Neuronal stem cell (in vitro differentiated cells): Measurements from ENCODE around the gene ST6GALNAC6.

Source experiments
- DNase-seq: peaks from one replicate; pipeline ENCODE4 v3.0.0-alpha.2; 2013; ENCODE audit warnings: low spot score
- H2AFZ ChIP-seq: one replicate; pipeline ENCODE4 v1.6.1; 2013; ENCODE audit warnings: mild to moderate bottlenecking, low read length, inconsistent platforms
- H2AK5ac ChIP-seq: 2 replicates; pipeline ENCODE4 v1.6.1; 2013; ENCODE audit warnings: low read depth, mild to moderate bottlenecking, inconsistent platforms, low read length, moderate library complexity, mixed read lengths
- H2BK120ac ChIP-seq: 2 replicates; pipeline ENCODE4 v1.6.1; 2013; ENCODE audit warnings: low read depth, mild to moderate bottlenecking, inconsistent platforms, low read length, moderate library complexity, mixed read lengths
- H2BK12ac ChIP-seq: one replicate; pipeline ENCODE4 v1.6.1; 2013; ENCODE audit warnings: low read length, inconsistent platforms
- H2BK15ac ChIP-seq: 2 replicates; pipeline ENCODE4 v1.6.1; 2013; ENCODE audit warnings: mild to moderate bottlenecking, low read length, inconsistent platforms, mixed read lengths
- H2BK5ac ChIP-seq: one replicate; pipeline ENCODE4 v1.6.1; 2013; ENCODE audit warnings: inconsistent platforms, mild to moderate bottlenecking, low read length, moderate library complexity
- H3K14ac ChIP-seq: one replicate; pipeline ENCODE4 v1.6.1; 2013; ENCODE audit warnings: low read length, inconsistent platforms
- H3K18ac ChIP-seq: 2 replicates; pipeline ENCODE4 v1.6.1; 2013; ENCODE audit warnings: low read length, inconsistent platforms
- H3K23ac ChIP-seq: 2 replicates; pipeline ENCODE4 v1.6.1; 2013; ENCODE audit warnings: low read depth, mild to moderate bottlenecking, mixed read lengths, low read length, inconsistent platforms; ENCODE audit not compliant: poor library complexity
- H3K27ac ChIP-seq: replicated peaks from 3 replicates; pipeline ENCODE4 v1.5.1; 2013; ENCODE audit warnings: low read length, inconsistent platforms
- H3K27me3 ChIP-seq, 3 experiments: 2 replicates each; pipeline ENCODE4 v1.6.1; 2013; ENCODE audit warnings: low read length in 3 of 3, mild to moderate bottlenecking in 2 of 3, inconsistent platforms in 1 of 3, low read depth in 1 of 3, mixed read lengths in 1 of 3, moderate library complexity in 1 of 3; ENCODE audit not compliant: control insufficient read depth in 3 of 3, insufficient read depth in 3 of 3
- H3K36me3 ChIP-seq, 2 donors: replicated peaks in 1 of 2; 2 replicates each; pipeline ENCODE4 v1.6.1; 2013; ENCODE audit warnings: low read length in 2 of 2; ENCODE audit not compliant: control insufficient read depth in 2 of 2, insufficient read depth in 2 of 2
- H3K4ac ChIP-seq: 2 replicates; pipeline ENCODE4 v1.6.1; 2013; ENCODE audit warnings: inconsistent platforms, mild to moderate bottlenecking, low read length, moderate library complexity
- H3K4me1 ChIP-seq, 2 donors: 1 replicate in 1 of 2; 2 replicates in 1 of 2; pipeline ENCODE4 v1.6.1; 2013; ENCODE audit warnings: low read length in 2 of 2, low read depth in 1 of 2; ENCODE audit not compliant: control insufficient read depth in 2 of 2, insufficient read depth in 1 of 2
- H3K4me2 ChIP-seq: one replicate; pipeline ENCODE4 v1.6.1; 2013; ENCODE audit warnings: mild to moderate bottlenecking, low read length, inconsistent platforms; ENCODE audit not compliant: insufficient read depth, poor library complexity, severe bottlenecking
- H3K4me3 ChIP-seq, 2 donors: 2 replicates each; pipeline ENCODE4 v1.5.1; 2013; ENCODE audit warnings: low read length in 2 of 2, mild to moderate bottlenecking in 2 of 2, inconsistent platforms in 1 of 2, moderate library complexity in 1 of 2
- H3K79me1 ChIP-seq: one replicate; pipeline ENCODE4 v1.6.1; 2013; ENCODE audit warnings: low read depth, mild to moderate bottlenecking, inconsistent platforms, low read length, moderate library complexity
- H3K9ac ChIP-seq: one replicate; pipeline ENCODE4 v1.6.1; 2013; ENCODE audit warnings: mild to moderate bottlenecking, low read depth, low read length, inconsistent platforms; ENCODE audit not compliant: poor library complexity
- H3K9me3 ChIP-seq, 2 donors: replicated peaks in 1 of 2; 2 replicates each; pipeline versions ENCODE3 to v1.6.1; 2013; ENCODE audit warnings: low read length in 2 of 2, mild to moderate bottlenecking in 2 of 2, inconsistent platforms in 1 of 2, low read depth in 1 of 2, mixed read lengths in 1 of 2, moderate library complexity in 1 of 2; ENCODE audit not compliant: control insufficient read depth in 2 of 2, insufficient read depth in 1 of 2
- H4K8ac ChIP-seq: one replicate; pipeline ENCODE4 v1.6.1; 2013; ENCODE audit warnings: low read depth, mild to moderate bottlenecking, inconsistent platforms, low read length, moderate library complexity
- H4K91ac ChIP-seq: one replicate; pipeline ENCODE4 v1.6.1; 2013; ENCODE audit warnings: low read length, low read depth, mild to moderate bottlenecking, inconsistent platforms; ENCODE audit not compliant: poor library complexity
- WGBS, 2 donors: extraction: QIAGEN DNeasy Blood & Tissue Kit; methylation state at CpG; one replicate each; pipeline ENCODE4 v1.1.7; 2013; ENCODE audit warnings: missing lambda C conversion rate in 2 of 2, mixed read lengths in 1 of 2; ENCODE audit not compliant: insufficient read length in 2 of 2, insufficient replicate concordance in 1 of 2; ENCODE audit errors: extremely low coverage in 2 of 2; 5-methylcytosine and 5-hydroxymethylcytosine counted together

The ST6GALNAC6 gene

GRCh38 chr9:127943011-127943662, 43.7 kb upstream of the ST6GALNAC6 start:
- H3K4ac ChIP-seq, result no peak overlapping the region
- no peak overlapping the region for H3K18ac ChIP-seq
- no peak overlapping the region for H4K8ac ChIP-seq
- peaks cover 3 to 9% of the 10 kb centered on the region in 2 donors for H3K4me1 ChIP-seq
- H3K27ac ChIP-seq, result no peak overlapping the region
- H3K9me3 ChIP-seq, result no peaks in the 10 kb centered on the region
- no CpG with 5 or more reads among the region's 14 CpGs for WGBS, 2 donors
- H2BK12ac ChIP-seq, result no peak overlapping the region
- H4K91ac ChIP-seq, result no peak overlapping the region
- H3K9ac ChIP-seq, result no peak overlapping the region
- no peak overlapping the region for H3K14ac ChIP-seq
- DNase-seq, result no peak
- peaks cover 2% of the 10 kb centered on the region for H3K79me1 ChIP-seq
- no peak overlapping the region for H2AFZ ChIP-seq
- H2BK15ac ChIP-seq, result no peak overlapping the region
- H2AK5ac ChIP-seq, result peak overlapping the region; percentile 56
- H3K36me3 ChIP-seq, result peaks cover 30 to 60% of the 10 kb centered on the region in 2 donors
- H2BK5ac ChIP-seq, result no peak overlapping the region
- peak overlapping the region; percentile 22 for H3K23ac ChIP-seq
- H3K27me3 ChIP-seq, result no peaks in the 10 kb centered on the region
- H3K4me2 ChIP-seq, result no peak overlapping the region
- no peak overlapping the region for H3K4me3 ChIP-seq
- H2BK120ac ChIP-seq, result no peak overlapping the region

DNA sequence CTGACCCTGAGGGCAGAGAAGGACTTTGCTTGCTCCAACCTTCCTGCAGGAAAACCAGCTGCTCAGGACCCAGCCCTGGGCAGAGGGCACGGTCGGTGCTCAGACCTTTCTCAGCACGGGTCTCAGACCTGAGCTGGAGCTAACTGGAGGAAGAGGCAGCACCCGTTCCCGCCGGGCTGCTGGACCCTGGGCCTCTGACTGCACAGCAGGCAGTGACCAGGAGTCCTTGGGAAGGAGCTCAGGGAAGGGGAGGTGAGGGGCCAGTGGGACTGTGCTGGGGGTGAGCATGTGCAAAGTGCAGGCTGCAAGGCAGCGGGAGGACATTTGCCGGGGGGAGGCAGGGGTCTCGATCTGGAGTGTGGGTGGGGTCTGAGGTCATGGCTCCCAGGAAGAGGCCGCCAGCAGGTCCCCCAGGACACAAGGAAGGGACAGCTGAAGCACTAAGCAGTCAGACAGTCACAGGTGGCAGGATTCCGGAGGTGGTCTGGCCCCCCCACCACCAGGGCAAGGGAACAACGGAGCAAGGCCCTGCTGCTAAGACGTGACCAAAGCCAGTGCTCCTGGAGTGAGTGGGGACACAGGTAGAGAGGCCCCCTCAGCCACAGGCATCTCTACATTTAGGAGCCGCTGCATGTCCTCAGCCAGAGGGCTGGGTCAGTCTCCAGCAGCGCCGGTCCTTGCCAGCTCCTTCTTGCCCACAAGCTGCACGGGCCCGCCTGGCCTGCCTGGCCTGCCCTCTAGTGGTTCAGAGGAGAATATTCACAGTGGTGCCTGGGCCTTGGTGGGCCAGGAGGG, 43.0 kb upstream of the ST6GALNAC6 start:
- H3K27ac ChIP-seq, result no peak overlapping the region
- no peak overlapping the region for H3K18ac ChIP-seq
- no peaks in the 10 kb centered on the region for H3K9me3 ChIP-seq
- no peak overlapping the region for H2BK15ac ChIP-seq
- no peak overlapping the region for H3K14ac ChIP-seq
- H3K23ac ChIP-seq, result peak overlapping the region; percentile 22
- no peak overlapping the region for H2AFZ ChIP-seq
- WGBS, 2 donors, result no CpG with 5 or more reads among the region's 18 CpGs
- peaks cover 3 to 9% of the 10 kb centered on the region in 2 donors for H3K4me1 ChIP-seq
- peak overlapping the region; percentile 22 for H2AK5ac ChIP-seq
- no peak overlapping the region for H2BK12ac ChIP-seq
- no peaks in the 10 kb centered on the region for H3K27me3 ChIP-seq
- peak; percentile 61 for DNase-seq
- H3K36me3 ChIP-seq, result peaks cover 28 to 53% of the 10 kb centered on the region in 2 donors
- H4K91ac ChIP-seq, result no peak overlapping the region
- H3K79me1 ChIP-seq, result peaks cover 2% of the 10 kb centered on the region
- H3K4me3 ChIP-seq, result no peak overlapping the region
- no peak overlapping the region for H3K4me2 ChIP-seq
- H2BK120ac ChIP-seq, result no peak overlapping the region
- no peak overlapping the region for H3K4ac ChIP-seq
- no peak overlapping the region for H4K8ac ChIP-seq
- H2BK5ac ChIP-seq, result no peak overlapping the region
- peak overlapping the region; percentile 85 for H3K9ac ChIP-seq

- H3K18ac ChIP-seq, result no peak overlapping the region
- whole genome bisulfite sequencing, 2 donors, result no CpG with 5 or more reads among the region's 3 CpGs
- H3K27me3 ChIP-seq, result no peaks in the 10 kb centered on the region
- H3K4me3 ChIP-seq, result no peak overlapping the region
- H2AFZ ChIP-seq, result no peak overlapping the region
- peaks cover 7 to 9% of the 10 kb centered on the region in 2 donors for H3K4me1 ChIP-seq
- no peaks in the 10 kb centered on the region for H3K9me3 ChIP-seq
- no peak for DNase-seq
- no peak overlapping the region for H3K14ac ChIP-seq
- H2BK15ac ChIP-seq, result no peak overlapping the region
- H4K8ac ChIP-seq, result no peak overlapping the region
- no peak overlapping the region for H3K4me2 ChIP-seq
- no peak overlapping the region for H2BK120ac ChIP-seq
- H3K36me3 ChIP-seq, result peaks cover 28 to 52% of the 10 kb centered on the region in 2 donors
- no peak overlapping the region for H3K27ac ChIP-seq
- H3K23ac ChIP-seq, result no peak overlapping the region
- no peak overlapping the region for H3K9ac ChIP-seq
- peaks cover 5% of the 10 kb centered on the region for H3K79me1 ChIP-seq
- H2BK5ac ChIP-seq, result no peak overlapping the region
- no peak overlapping the region for H2BK12ac ChIP-seq
- H3K4ac ChIP-seq, result no peak overlapping the region
- H4K91ac ChIP-seq, result no peak overlapping the region
- no peak overlapping the region for H2AK5ac ChIP-seq
These were observed 42.5 kb upstream of the ST6GALNAC6 start for GRCh38 chr9:127941961-127942215.

DNA sequence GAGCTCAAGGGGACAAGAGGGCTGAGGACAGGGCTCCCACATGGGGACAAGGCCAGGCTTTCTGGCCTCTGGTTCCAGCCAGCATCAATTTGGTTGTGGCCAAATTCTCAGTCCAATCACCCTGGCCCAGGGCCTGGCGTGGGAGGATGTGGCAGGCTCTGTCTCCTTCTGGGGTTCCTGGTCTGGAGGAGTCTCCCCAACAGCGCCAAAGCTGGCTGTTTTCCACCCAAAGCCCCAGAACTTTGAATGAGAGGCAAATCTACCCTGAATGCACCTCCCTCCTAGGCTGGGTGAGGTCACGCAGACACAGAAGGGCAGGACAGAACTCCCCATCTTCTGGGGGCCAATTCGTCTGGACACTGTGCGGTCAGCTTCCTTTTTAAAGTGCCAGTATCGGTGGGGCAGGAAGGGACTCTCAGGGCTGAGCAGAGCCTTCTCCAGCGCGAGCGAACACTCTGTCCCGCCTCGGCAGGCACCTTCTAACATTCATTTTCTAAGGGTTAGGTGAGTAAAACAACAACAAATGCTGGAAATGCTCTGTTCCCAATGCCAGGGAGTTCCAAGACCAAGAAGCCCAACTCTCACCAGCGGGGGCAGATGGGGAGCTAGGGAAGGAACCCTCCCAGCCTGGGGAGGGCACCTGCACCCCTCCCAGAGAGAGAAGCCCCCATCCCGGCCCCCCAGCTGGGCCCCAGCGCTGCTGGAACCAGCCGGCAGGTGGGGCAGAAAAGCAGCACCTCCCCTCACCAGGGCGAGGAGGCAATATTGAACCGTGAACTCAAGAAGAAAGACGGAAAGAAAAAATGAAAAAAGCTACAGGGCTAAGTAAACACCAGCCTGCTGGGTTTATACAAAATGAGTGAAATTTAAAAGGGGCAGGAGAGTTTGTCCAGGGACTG, 41.9 kb upstream of the ST6GALNAC6 start:
- no peak overlapping the region for H3K9ac ChIP-seq
- H2BK120ac ChIP-seq, result no peak overlapping the region
- no peak overlapping the region for H2AK5ac ChIP-seq
- H3K27me3 ChIP-seq, result no peaks in the 10 kb centered on the region
- H3K9me3 ChIP-seq, result no peaks in the 10 kb centered on the region
- no CpG with 5 or more reads among the region's 18 CpGs for WGBS, 2 donors
- no peak overlapping the region for H2BK15ac ChIP-seq
- H4K91ac ChIP-seq, result no peak overlapping the region
- no peak overlapping the region for H4K8ac ChIP-seq
- H3K79me1 ChIP-seq, result peaks cover 7% of the 10 kb centered on the region
- no peak overlapping the region for H3K23ac ChIP-seq
- H3K4me2 ChIP-seq, result no peak overlapping the region
- H2BK5ac ChIP-seq, result peak overlapping the region; percentile 27
- H3K18ac ChIP-seq, result no peak overlapping the region
- no peak overlapping the region for H3K27ac ChIP-seq
- peaks cover 11 to 12% of the 10 kb centered on the region in 2 donors for H3K4me1 ChIP-seq
- H3K14ac ChIP-seq, result no peak overlapping the region
- H3K4me3 ChIP-seq, result no peak overlapping the region
- no peak overlapping the region for H3K4ac ChIP-seq
- no peak overlapping the region for H2BK12ac ChIP-seq
- H3K36me3 ChIP-seq, result peaks cover 28 to 54% of the 10 kb centered on the region in 2 donors
- H2AFZ ChIP-seq, result no peak overlapping the region
- DNase-seq, result no peak
